GM18519 (cell line): ENCODE data around the gene PTCH1.

ENCODE experiments used
- ATAC-seq: cut with Tn5 transposase; IDR thresholded peaks from one replicate; pipeline ENCODE4 v1.9.1; 2021; ENCODE audit warnings: mild to moderate bottlenecking, moderate library complexity; ENCODE audit not compliant: unreplicated experiment, low FRiP score

The PTCH1 gene

DNA sequence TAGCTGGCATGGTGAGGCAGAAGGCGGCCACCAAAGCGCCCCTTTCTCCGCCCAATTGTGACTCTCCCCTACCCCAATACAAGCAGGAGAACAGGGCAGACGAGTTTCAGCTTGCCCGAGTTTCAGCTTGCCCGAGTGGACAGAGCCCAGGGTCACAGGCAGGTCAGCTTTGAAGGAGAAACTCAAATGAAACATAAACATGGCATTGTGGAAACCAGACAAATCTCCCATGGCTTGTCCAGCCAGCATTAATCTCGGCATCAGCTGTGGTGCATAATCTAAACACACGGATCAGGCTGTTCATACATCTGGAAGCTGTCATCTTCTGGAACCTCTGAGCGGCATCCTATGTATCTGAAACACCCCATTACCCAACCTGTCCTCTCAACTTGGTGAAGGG lies 16.9 kb downstream of the PTCH1 start:
- no peak for ATAC-seq

- no peak for ATAC-seq
Measured at GRCh38 chr9:95499046-95499676, 17.6 kb downstream of the PTCH1 start.

DNA sequence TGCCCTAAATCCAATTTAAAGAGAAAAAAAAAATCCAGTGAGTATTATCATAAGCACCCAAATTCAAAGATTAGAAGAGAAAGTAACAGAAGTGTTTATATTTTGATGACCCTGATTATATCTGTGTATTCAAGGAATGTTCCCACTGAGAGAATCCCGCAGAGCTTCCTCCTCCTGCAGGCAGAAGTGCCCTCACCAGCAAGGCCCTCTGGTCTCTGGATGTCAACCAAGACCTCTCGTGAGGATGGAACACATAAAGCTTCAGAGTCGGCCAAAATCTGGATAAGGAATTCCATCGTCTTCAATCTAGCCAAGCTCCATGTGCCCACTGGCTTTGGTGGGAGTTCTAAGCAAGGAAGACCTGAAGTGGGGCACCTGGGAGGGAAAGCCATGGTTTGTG lies 18.1 kb downstream of the PTCH1 start:
- ATAC-seq: no peak

GRCh38 chr9:95497772-95498171 lies 19.0 kb downstream of the PTCH1 start:
- ATAC-seq: no peak

DNA sequence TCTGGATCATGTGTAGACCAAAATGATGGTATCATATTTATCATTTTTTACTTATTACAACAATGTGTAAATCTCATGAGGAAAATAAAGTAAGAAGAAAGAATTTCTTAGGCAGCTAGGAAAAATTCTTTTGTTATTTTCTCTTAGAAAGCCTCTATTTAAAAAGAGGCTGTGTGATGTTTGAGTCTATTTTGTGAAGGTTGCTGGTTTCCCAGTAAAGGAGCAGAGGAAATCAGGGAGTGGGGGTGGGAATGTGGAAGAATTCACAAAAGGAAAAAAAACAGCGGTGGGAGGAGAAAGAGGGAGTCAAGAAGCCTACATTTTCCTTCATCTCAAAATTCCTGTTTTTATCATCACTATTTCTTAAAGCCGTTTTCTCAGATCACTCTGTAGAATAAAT lies 20.1 kb downstream of the PTCH1 start:
- no peak for ATAC-seq

DNA sequence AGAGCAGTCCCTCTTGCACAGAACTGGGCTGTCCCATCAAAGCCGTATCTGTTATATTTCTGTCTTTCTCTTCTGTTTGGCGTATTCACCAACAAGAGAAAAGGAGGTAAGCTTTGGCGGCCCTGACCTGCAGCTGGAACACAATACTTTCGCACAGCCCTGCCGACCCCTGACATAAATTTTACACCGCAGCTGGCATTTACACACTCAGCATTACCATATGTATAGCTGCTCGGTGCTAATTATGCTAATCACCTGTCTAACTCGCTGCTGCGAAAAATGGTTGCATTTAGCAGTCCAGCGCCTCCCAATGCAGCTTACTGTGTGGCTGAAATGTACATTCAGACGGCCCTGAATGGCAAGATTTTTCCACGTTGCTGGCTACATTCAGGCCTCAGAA lies 20.8 kb downstream of the PTCH1 start:
- no peak for ATAC-seq

- no peak for ATAC-seq
Measured at GRCh38 chr9:95495529-95495928, 21.2 kb downstream of the PTCH1 start.

GRCh38 chr9:95494416-95495371 lies 22.1 kb downstream of the PTCH1 start:
- no peak for ATAC-seq

DNA sequence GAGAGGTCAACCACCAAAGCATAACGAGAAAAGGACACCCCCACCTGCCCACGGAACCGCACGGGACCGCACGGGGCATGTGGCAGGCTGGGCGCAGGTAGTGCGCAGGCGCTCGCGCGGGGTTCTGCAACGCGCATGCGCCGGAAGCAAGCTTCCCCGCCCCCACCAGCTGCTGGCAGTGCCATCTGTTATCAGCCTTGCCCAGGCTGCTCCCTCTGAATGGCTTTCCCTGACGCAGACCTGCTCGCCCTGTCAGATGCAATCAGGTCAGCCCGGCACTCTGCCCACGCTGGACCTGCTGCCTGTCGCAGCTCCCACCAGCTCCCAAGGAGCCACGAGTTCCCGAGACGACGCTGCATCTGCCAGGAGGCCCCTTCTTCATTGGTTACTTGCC lies 22.8 kb downstream of the PTCH1 start:
- ATAC-seq: no peak

GRCh38 chr9:95493402-95493801 lies 23.4 kb downstream of the PTCH1 start:
- ATAC-seq: no peak

GRCh38 chr9:95491543-95492320 lies 25.0 kb downstream of the PTCH1 start:
- no peak for ATAC-seq

DNA sequence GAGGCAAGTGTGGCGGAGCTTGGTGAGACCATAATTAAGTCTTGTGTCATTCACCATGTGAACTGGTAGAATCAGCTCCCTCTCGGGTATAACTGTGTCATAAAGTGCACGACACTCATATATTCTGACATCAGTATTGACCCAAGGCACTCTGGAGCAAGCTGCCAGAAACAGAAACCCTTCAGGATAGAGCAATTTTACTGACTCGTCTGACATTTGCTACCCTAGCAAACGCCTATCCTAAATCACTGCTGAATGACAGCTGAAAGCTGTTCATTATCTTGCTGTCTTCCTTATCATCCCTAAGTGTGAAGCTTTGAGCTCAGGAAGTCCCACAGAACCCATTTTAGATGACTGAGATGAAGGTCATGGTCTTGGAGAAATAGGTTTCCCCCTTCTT lies 27.8 kb downstream of the PTCH1 start:
- no peak for ATAC-seq

- ATAC-seq: no peak
Measured at GRCh38 chr9:95486318-95486717, 30.5 kb downstream of the PTCH1 start.

- no peak for ATAC-seq
Measured at GRCh38 chr9:95484225-95484624, 32.5 kb downstream of the PTCH1 start.

DNA sequence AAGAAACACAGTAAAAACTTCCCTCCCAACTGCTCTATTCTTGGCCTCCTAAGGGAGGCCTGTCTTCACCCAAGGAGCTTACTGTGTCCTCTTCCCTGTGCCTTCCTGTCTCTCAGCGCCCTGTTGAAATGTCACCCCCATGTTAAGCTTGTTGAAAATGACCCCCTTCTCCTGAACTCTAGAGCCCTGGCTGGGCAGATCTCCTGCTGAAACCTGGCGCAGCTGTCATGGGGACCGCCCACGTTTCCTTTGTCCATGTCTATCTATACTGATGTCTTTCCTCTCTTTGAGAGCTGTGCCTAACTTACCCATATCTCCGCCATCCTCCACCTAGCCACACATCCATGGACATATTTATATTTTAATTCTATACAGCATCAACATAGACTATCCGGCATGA lies 33.3 kb downstream of the PTCH1 start:
- no peak for ATAC-seq

GRCh38 chr9:95482621-95483020 lies 34.1 kb downstream of the PTCH1 start:
- ATAC-seq: no peak

GRCh38 chr9:95481000-95481399 lies 35.8 kb downstream of the PTCH1 start:
- no peak for ATAC-seq

DNA sequence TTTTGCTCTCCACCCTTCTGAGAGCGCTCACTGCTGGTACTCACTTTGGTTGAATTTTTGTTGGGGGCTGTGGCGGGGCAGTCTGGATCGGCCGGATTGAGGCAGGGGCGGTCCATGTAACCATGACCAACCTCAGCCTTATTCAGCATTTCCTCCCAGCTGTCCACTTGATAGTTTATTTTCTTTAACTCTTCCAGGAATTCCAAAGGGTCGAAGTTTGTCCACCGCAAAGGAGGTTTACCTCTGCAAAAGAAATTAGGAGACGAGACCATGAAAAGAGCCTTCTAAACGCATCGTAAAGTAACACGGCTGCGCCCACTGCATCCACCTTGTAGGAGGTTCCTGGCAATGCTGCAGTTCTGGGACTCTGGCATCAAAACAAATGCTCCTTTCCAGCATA lies 36.4 kb downstream of the PTCH1 start:
- no peak for ATAC-seq

GRCh38 chr9:95479330-95479729 lies 37.4 kb downstream of the PTCH1 start:
- ATAC-seq: no peak

DNA sequence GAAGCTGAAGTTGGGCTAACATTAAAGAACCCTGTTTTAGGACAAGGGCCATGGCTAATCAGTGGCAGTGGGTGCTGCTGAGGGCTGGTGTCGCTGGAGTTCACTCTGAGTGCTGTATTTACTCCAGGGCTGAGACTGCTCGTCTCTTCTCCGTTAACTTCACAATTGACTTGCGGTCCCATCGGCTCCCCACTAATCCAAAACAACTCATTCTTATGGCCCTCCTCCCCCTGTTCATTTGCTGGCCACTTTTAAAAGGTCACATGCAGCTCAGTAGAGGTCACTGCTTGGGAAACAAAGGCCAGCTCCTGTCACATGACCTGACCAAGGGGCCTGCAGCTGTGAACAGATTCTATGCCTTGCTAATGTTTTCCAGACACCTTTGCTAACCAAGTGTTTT lies 38.4 kb downstream of the PTCH1 start:
- ATAC-seq: no peak

DNA sequence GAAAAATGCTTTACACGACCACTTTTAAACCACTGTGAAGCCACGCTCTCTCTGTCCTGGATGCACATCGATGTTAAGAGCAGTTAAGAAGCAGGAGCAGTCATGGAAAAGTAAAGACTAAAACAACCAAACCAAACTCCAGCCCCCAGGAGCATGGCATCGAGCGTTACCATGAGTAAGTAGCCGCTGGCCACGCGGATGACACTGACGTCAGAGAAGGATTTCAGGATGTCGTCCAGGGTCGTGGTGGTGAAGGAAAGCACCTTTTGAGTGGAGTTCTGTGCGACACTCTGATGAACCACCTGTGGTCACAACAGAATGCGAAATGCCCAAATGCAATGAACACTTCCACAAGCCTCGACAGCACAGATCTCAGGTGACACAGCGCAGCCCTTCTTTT lies 38.9 kb downstream of the PTCH1 start:
- no peak for ATAC-seq
